ENCODE measurements around the gene GHR.

DNA sequence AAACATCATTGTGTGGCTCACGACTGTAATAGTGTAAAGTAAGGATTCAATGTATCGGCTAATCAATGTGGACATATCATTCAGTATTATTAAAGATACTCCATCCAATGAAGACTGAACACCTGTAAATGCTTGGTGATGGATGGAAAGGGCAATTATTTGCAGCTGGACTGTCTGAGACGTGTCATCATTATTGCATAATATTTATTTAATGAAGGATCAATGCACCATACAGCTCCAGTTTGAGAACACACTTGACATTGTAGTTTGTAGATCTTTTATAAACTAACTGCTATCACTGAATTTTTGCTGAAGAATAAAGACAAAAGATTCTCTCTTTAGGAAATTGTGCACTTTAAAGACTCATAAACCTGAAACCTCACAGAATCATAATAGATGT lies 215.7 kb downstream of the GHR start:
- TF ChIP-seq, protein P1, sequence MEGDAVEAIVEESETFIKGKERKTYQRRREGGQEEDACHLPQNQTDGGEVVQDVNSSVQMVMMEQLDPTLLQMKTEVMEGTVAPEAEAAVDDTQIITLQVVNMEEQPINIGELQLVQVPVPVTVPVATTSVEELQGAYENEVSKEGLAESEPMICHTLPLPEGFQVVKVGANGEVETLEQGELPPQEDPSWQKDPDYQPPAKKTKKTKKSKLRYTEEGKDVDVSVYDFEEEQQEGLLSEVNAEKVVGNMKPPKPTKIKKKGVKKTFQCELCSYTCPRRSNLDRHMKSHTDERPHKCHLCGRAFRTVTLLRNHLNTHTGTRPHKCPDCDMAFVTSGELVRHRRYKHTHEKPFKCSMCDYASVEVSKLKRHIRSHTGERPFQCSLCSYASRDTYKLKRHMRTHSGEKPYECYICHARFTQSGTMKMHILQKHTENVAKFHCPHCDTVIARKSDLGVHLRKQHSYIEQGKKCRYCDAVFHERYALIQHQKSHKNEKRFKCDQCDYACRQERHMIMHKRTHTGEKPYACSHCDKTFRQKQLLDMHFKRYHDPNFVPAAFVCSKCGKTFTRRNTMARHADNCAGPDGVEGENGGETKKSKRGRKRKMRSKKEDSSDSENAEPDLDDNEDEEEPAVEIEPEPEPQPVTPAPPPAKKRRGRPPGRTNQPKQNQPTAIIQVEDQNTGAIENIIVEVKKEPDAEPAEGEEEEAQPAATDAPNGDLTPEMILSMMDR (IDR thresholded peaks at IDR 0.05): no peak
- TF ChIP-seq POLR2A (IDR thresholded peaks at IDR 0.05): no peak
